ENCODE results near the gene ACOX3. TPM values are rescaled to one million over a fixed set of nuclear protein-coding genes. Genes with fewer than 3 reads are reported as not detected.

The ACOX3 gene
- total RNA-seq, 1 experiment from 2014 or later, result 21.0 TPM

DNA sequence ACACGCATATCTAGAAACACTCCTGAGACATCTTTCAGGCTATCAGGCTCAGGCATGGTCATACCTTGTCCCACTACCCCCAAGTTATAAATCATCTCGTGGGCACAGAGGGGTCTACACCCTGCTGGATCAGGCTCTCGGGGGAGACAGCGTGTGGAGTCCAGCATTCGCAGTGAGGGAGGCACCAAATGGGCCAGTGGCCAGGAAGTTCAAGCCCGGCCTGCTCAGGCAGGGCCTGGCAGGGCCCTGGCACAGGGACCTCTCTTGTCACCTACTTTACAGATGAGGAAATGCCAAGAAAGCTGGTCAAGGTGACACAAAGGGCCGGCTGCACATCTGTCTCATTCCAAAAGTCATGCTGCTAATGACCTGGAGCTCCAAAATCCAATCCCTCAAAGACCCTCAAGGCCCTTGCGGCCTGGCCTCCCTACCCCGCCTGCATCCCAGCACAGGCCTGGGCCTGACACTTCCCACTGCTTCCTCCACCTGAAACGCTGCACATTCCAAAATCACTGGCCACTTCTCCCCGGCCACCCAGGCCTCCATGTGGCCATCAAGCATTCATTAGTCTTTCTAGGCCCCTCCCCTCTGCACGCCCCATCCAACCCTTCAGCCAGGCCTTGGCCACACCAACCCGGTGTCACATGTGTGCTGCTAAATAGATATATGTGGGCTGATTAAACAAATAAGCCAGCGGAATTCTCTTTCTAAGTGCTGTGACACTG lies 35.6 kb downstream of the ACOX3 start:
- H2AFZ ChIP-seq, result no peak overlapping the region
- intact Hi-C loops (cut with micrococcal nuclease; ENCODE audit: unreplicated experiment), result loop anchor here (10.0 kb wide), 1 partner anchor 380 kb away; no protein-coding TSS in a partner anchor
- POLR2A ChIA-PET (ENCODE audit: unreplicated experiment), result no interaction called here
- no peaks in the 10 kb centered on the region for H3K9me2 ChIP-seq (ENCODE audit: insufficient read depth)
- H3K4me3 ChIP-seq, result no peak overlapping the region
- H3K4me1 ChIP-seq (replicated peaks; ENCODE audit: insufficient read depth), result no peaks in the 10 kb centered on the region
- no peak overlapping the region for H3K4me2 ChIP-seq
- no peaks in the 10 kb centered on the region for H4K20me1 ChIP-seq (ENCODE audit: insufficient read depth)
- H3K27me3 ChIP-seq (ENCODE audit: insufficient read depth, low read depth), result no peaks in the 10 kb centered on the region
- DNase-seq, result no peak
- no TSS peak for BruUV-seq (replicated peaks)
- CTCF ChIA-PET, result no interaction called here
- no peaks in the 10 kb centered on the region for H3K79me2 ChIP-seq (ENCODE audit: low read depth)
- no peak overlapping the region for H3K27ac ChIP-seq
- H3K9me3 ChIP-seq (ENCODE audit: insufficient read depth, low read depth), result no peaks in the 10 kb centered on the region
- no peaks in the 10 kb centered on the region; the same call in 1 of the 2 replicates for H3F3A ChIP-seq (ENCODE audit: insufficient read depth, low read depth)
- TF ChIP-seq, protein P1, sequence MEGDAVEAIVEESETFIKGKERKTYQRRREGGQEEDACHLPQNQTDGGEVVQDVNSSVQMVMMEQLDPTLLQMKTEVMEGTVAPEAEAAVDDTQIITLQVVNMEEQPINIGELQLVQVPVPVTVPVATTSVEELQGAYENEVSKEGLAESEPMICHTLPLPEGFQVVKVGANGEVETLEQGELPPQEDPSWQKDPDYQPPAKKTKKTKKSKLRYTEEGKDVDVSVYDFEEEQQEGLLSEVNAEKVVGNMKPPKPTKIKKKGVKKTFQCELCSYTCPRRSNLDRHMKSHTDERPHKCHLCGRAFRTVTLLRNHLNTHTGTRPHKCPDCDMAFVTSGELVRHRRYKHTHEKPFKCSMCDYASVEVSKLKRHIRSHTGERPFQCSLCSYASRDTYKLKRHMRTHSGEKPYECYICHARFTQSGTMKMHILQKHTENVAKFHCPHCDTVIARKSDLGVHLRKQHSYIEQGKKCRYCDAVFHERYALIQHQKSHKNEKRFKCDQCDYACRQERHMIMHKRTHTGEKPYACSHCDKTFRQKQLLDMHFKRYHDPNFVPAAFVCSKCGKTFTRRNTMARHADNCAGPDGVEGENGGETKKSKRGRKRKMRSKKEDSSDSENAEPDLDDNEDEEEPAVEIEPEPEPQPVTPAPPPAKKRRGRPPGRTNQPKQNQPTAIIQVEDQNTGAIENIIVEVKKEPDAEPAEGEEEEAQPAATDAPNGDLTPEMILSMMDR (conservative IDR thresholded peaks at IDR 0.05), result no peak
- TF ChIP-seq EZH2 (IDR thresholded peaks at IDR 0.05; ENCODE audit: low read depth), result no peak
- H3K36me3 ChIP-seq (ENCODE audit: low read depth), result no peaks in the 10 kb centered on the region

DNA sequence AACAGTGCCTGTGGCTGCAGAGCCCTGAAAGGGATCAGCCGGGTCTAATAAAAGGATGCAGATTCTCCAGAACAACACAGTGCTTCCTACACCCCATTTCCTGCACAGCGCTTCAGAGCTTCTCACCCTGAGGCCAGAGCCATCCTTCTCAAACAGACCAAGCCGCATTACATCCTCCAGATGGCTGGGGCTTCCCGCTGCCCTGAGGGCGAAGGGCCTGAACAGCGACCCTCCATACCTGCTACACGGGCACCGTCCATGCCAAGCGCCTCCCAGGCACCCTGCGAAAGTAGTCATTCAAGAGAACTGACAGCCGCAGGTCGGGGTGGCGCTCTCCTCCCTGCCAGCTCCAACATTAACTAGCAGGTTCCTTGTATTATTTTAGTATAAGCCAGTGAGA lies 36.5 kb downstream of the ACOX3 start:
- POLR2A ChIA-PET (ENCODE audit: unreplicated experiment), result no interaction called here
- H4K20me1 ChIP-seq (ENCODE audit: insufficient read depth), result no peaks in the 10 kb centered on the region
- no peaks in the 10 kb centered on the region for H3K4me1 ChIP-seq (replicated peaks; ENCODE audit: insufficient read depth)
- DNase-seq, result no peak
- intact Hi-C loops (cut with micrococcal nuclease; ENCODE audit: unreplicated experiment), result loop anchor here (1.0 to 10.0 kb wide), 4 partner anchors 137 to 379 kb away; no protein-coding TSS in a partner anchor
- TF ChIP-seq, protein P1 (conservative IDR thresholded peaks at IDR 0.05), result no peak
- no peak for TF ChIP-seq EZH2 (IDR thresholded peaks at IDR 0.05; ENCODE audit: low read depth)
- no peaks in the 10 kb centered on the region for H3K36me3 ChIP-seq (ENCODE audit: low read depth)
- no peak overlapping the region for H3K4me3 ChIP-seq
- no peaks in the 10 kb centered on the region; the same call in 1 of the 2 replicates for H3F3A ChIP-seq (ENCODE audit: insufficient read depth, low read depth)
- no peak overlapping the region for H3K4me2 ChIP-seq
- H3K27ac ChIP-seq, result no peak overlapping the region
- H3K79me2 ChIP-seq (ENCODE audit: low read depth), result no peaks in the 10 kb centered on the region
- H3K9me2 ChIP-seq (ENCODE audit: insufficient read depth), result no peaks in the 10 kb centered on the region
- H2AFZ ChIP-seq, result no peak overlapping the region
- CTCF ChIA-PET, result interaction anchor here (2.3 kb wide), 1 partner anchor 227 kb away, joined by 7 read pairs; no protein-coding TSS in a partner anchor
- no peaks in the 10 kb centered on the region for H3K27me3 ChIP-seq (ENCODE audit: insufficient read depth, low read depth)
- no TSS peak for BruUV-seq (replicated peaks)
- H3K9me3 ChIP-seq (ENCODE audit: insufficient read depth, low read depth), result no peaks in the 10 kb centered on the region

DNA sequence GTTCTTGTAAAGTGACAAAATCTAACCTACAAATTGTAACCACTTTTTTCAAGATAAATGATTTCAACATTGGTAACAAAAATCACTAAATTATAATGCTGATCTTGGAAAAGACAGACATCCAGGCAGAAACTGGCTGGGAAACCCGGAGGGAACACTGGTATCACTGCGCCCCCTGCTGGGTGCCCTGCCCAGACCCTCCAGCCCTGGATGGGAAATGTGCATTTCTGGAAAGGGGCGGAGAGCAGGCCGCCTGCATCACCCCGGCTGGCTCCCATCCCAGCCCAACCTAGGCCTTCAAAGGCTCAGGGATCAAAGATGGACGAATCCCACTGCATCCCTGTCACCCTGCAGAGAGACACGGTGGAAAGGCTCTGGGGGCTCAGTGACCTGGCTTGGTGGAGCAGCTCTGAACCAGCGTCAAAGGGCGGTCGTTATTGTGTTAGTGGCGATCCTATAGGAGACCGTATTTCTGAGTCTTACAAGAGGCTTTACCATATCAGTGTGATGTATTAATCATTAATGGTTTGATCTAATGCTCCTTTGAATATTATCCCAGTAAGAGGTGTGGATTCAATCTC lies 37.3 kb downstream of the ACOX3 start:
- BruUV-seq (replicated peaks), result no TSS peak
- ChIA-PET POLR2A (ENCODE audit: unreplicated experiment) (no interaction called here), CTCF (interaction anchor here (0.8 to 2.3 kb wide), 4 partner anchors 136 to 228 kb away, joined by 4 to 8 read pairs (median 6); no protein-coding TSS in a partner anchor)
- Histone ChIP-seq H3K4me3 (no peak overlapping the region), H3K79me2 (ENCODE audit: low read depth) (no peaks in the 10 kb centered on the region), H3K27me3 (ENCODE audit: insufficient read depth, low read depth) (no peaks in the 10 kb centered on the region), H3K9me2 (ENCODE audit: insufficient read depth) (no peaks in the 10 kb centered on the region), H2AFZ (no peak overlapping the region), H3K4me2 (no peak overlapping the region), H3K27ac (no peak overlapping the region), H3K36me3 (ENCODE audit: low read depth) (no peaks in the 10 kb centered on the region), H3F3A (ENCODE audit: insufficient read depth, low read depth) (no peaks in the 10 kb centered on the region; the same call in 1 of the 2 replicates), H3K4me1 (replicated peaks; ENCODE audit: insufficient read depth) (no peaks in the 10 kb centered on the region), H3K9me3 (ENCODE audit: insufficient read depth, low read depth) (no peaks in the 10 kb centered on the region), H4K20me1 (ENCODE audit: insufficient read depth) (no peaks in the 10 kb centered on the region)
- DNase-seq, result peak in 1 of 2 experiments; percentile 82
- intact Hi-C loops (cut with micrococcal nuclease; ENCODE audit: unreplicated experiment), result loop anchor here (1.0 to 10.0 kb wide), 4 partner anchors 136 to 378 kb away; no protein-coding TSS in a partner anchor
- no peak for TF ChIP-seq EZH2 (IDR thresholded peaks at IDR 0.05; ENCODE audit: low read depth)
- TF ChIP-seq, protein P1 (conservative IDR thresholded peaks at IDR 0.05), result peak; percentile 91
